Osteocyte (in vitro differentiated cells): ENCODE results near the gene VSX1. TPM values are rescaled to one million over a fixed set of nuclear protein-coding genes. Genes with fewer than 3 reads are reported as not detected.

Experiments used
- DNase-seq: peaks from one replicate; pipeline ENCODE4 v3.0.0; 2021; ENCODE audit warnings: mixed read lengths; ENCODE audit not compliant: unreplicated experiment; ENCODE audit errors: extremely low spot score
- H3K27ac Mint-ChIP-seq: one replicate; pipeline ENCODE4 v1.8.0; 2021; ENCODE audit warnings: mild to moderate bottlenecking, mixed read lengths; ENCODE audit not compliant: unreplicated experiment
- H3K27me3 Mint-ChIP-seq: one replicate; pipeline ENCODE4 v1.8.0; 2021; ENCODE audit warnings: mixed read lengths; ENCODE audit not compliant: unreplicated experiment
- H3K36me3 Mint-ChIP-seq: one replicate; pipeline ENCODE4 v1.8.0; 2021; ENCODE audit warnings: mixed read lengths; ENCODE audit not compliant: unreplicated experiment
- H3K4me1 Mint-ChIP-seq: one replicate; pipeline ENCODE4 v1.8.0; 2021; ENCODE audit warnings: mixed read lengths; ENCODE audit not compliant: unreplicated experiment
- H3K4me3 Mint-ChIP-seq: one replicate; pipeline ENCODE4 v1.8.0; 2021; ENCODE audit warnings: mild to moderate bottlenecking, moderate library complexity, mixed read lengths; ENCODE audit not compliant: unreplicated experiment
- H3K9me3 Mint-ChIP-seq: one replicate; pipeline ENCODE4 v1.8.0; 2021; ENCODE audit warnings: mixed read lengths; ENCODE audit not compliant: unreplicated experiment
- CTCF ChIP-seq: fragments of 200-600 bp; sonication (generic); IDR thresholded peaks from 2 replicates; pipeline ENCODE4 v1.5.0; 2021; ENCODE audit warnings: antibody characterized with exemption, mild to moderate bottlenecking, moderate library complexity
- total RNA-seq: library from RNA; stranded (reverse); gene quantifications from 2 replicates; pipeline ENCODE4 v1.2.1, GENCODE V29; 2021

The VSX1 gene
- total RNA-seq, 1 donor from 2014 or later: not detected

GRCh38 chr20:25126204-25127029 is 44.5 kb upstream of the VSX1 start:
- H3K36me3 Mint-ChIP-seq: no peaks in the 10 kb centered on the region
- H3K9me3 Mint-ChIP-seq: peaks cover 7% of the 10 kb centered on the region
- DNase-seq: no peak
- H3K27me3 Mint-ChIP-seq: peaks cover 47% of the 10 kb centered on the region
- H3K4me3 Mint-ChIP-seq: no peak overlapping the region
- no peaks in the 10 kb centered on the region for H3K4me1 Mint-ChIP-seq
- TF ChIP-seq CTCF: no peak
- H3K27ac Mint-ChIP-seq: no peak overlapping the region

- no peak overlapping the region for H3K27ac Mint-ChIP-seq
- DNase-seq: no peak
- peaks cover 7% of the 10 kb centered on the region for H3K9me3 Mint-ChIP-seq
- H3K4me1 Mint-ChIP-seq: no peaks in the 10 kb centered on the region
- H3K27me3 Mint-ChIP-seq: peaks cover 51% of the 10 kb centered on the region
- TF ChIP-seq CTCF: no peak
- H3K4me3 Mint-ChIP-seq: no peak overlapping the region
- no peaks in the 10 kb centered on the region for H3K36me3 Mint-ChIP-seq
Measured at GRCh38 chr20:25125636-25126035, 43.7 kb upstream of the VSX1 start.

- H3K27ac Mint-ChIP-seq: no peak overlapping the region
- no peaks in the 10 kb centered on the region for H3K36me3 Mint-ChIP-seq
- H3K4me1 Mint-ChIP-seq: no peaks in the 10 kb centered on the region
- DNase-seq: no peak
- H3K4me3 Mint-ChIP-seq: no peak overlapping the region
- H3K27me3 Mint-ChIP-seq: peaks cover 36% of the 10 kb centered on the region
- TF ChIP-seq CTCF: no peak
- peaks cover 4% of the 10 kb centered on the region for H3K9me3 Mint-ChIP-seq
Measured at GRCh38 chr20:25120920-25121319, 39.0 kb upstream of the VSX1 start.

GRCh38 chr20:25120457-25120856 is 38.5 kb upstream of the VSX1 start:
- no peaks in the 10 kb centered on the region for H3K36me3 Mint-ChIP-seq
- H3K4me3 Mint-ChIP-seq: no peak overlapping the region
- no peak for TF ChIP-seq CTCF
- no peak overlapping the region for H3K27ac Mint-ChIP-seq
- no peak for DNase-seq
- peaks cover 38% of the 10 kb centered on the region for H3K27me3 Mint-ChIP-seq
- peaks cover 4% of the 10 kb centered on the region for H3K4me1 Mint-ChIP-seq
- H3K9me3 Mint-ChIP-seq: peaks cover 4% of the 10 kb centered on the region

- peaks cover 4% of the 10 kb centered on the region for H3K9me3 Mint-ChIP-seq
- H3K27ac Mint-ChIP-seq: no peak overlapping the region
- no peaks in the 10 kb centered on the region for H3K36me3 Mint-ChIP-seq
- no peak overlapping the region for H3K4me3 Mint-ChIP-seq
- peaks cover 6% of the 10 kb centered on the region for H3K4me1 Mint-ChIP-seq
- no peak for TF ChIP-seq CTCF
- peaks cover 35% of the 10 kb centered on the region for H3K27me3 Mint-ChIP-seq
- DNase-seq: no peak
Measured at GRCh38 chr20:25118529-25118928, 36.6 kb upstream of the VSX1 start.
